Gastrocnemius medialis (tissue), 4 donors: ENCODE measurements around the gene ESPNL.

Experiments used
- POLR2A ChIP-seq, 2 donors: fragments of 450-650 bp; IDR thresholded peaks; one replicate each; pipeline ENCODE4 v1.6.1; 2017; ENCODE audit warnings: antibody characterized with exemption in 2 of 2, mild to moderate bottlenecking in 2 of 2, moderate library complexity in 2 of 2
- TF ChIP-seq, protein P1 (sequence below), 5 experiments: fragments of 450-650 bp in 3 of 5; fragments of 200-600 bp in 2 of 5; sonication (generic) in 2 of 5; IDR thresholded peaks in 4 of 5; conservative IDR thresholded peaks in 1 of 5; 1 replicate in 4 of 5; 2 replicates in 1 of 5; pipeline ENCODE4 v1.5.1; 2016 to 2019; ENCODE audit warnings: antibody characterized with exemption in 5 of 5, mild to moderate bottlenecking in 3 of 5, moderate library complexity in 3 of 5

DNA sequence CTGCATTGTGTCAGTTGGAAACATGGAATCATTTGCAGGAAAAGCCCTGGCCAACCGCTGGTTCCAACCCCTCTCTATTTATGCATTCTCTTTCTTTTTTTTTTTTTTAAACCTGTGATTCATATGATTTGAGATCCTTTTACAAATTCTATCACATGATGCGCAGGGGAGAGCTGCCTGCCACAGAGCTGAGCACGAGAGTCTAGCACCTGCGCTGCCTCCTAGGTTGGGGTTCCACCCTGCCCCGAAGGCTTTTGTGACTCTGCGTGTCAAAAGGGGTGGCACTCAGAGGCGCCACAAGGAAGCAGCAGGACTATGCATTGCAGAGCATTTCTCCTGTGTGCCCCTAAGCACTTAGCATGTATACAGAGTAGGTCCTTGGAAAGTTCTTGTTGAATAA is 17.3 kb upstream of the ESPNL start:
- TF ChIP-seq, protein P1, sequence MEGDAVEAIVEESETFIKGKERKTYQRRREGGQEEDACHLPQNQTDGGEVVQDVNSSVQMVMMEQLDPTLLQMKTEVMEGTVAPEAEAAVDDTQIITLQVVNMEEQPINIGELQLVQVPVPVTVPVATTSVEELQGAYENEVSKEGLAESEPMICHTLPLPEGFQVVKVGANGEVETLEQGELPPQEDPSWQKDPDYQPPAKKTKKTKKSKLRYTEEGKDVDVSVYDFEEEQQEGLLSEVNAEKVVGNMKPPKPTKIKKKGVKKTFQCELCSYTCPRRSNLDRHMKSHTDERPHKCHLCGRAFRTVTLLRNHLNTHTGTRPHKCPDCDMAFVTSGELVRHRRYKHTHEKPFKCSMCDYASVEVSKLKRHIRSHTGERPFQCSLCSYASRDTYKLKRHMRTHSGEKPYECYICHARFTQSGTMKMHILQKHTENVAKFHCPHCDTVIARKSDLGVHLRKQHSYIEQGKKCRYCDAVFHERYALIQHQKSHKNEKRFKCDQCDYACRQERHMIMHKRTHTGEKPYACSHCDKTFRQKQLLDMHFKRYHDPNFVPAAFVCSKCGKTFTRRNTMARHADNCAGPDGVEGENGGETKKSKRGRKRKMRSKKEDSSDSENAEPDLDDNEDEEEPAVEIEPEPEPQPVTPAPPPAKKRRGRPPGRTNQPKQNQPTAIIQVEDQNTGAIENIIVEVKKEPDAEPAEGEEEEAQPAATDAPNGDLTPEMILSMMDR (IDR thresholded peaks at IDR 0.05 in 4 of 5, conservative IDR thresholded peaks at IDR 0.05 in 1 of 5) = no peak
- TF ChIP-seq POLR2A (IDR thresholded peaks at IDR 0.05) = no peak
